ENCODE results near the gene RBM47.

DNA sequence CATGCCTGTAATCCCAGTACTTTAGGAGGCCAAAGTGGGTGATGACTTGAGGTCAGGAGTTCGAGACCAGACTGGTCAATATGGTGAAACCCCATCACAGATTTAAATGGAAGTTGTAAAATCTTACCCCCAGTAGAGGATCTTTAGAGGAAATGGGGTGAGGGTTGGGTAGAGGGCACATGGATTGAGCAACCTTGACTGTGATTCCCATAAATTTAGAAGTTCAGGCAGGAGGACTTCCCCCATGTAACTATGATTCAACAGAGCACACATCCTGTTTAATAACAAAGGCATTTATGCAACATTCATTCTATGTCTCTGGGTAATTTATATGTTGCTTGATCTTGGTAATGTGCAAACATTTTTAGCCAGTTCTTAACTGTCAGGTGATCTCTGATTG is 143.1 kb downstream of the RBM47 start:
- TF ChIP-seq CTCF (IDR thresholded peaks at IDR 0.05; ENCODE audit: low read depth, low read length) (no peak), EZH2phosphoT487 (IDR thresholded peaks at IDR 0.05; ENCODE audit: low read depth) (no peak)
